Neuronal stem cell (in vitro differentiated cells): ENCODE results near the gene MYO9B.

Source experiments
- DNase-seq: peaks from one replicate; pipeline ENCODE4 v3.0.0-alpha.2; 2013; ENCODE audit warnings: low spot score
- H2AFZ ChIP-seq: one replicate; pipeline ENCODE4 v1.6.1; 2013; ENCODE audit warnings: mild to moderate bottlenecking, low read length, inconsistent platforms
- H2AK5ac ChIP-seq: 2 replicates; pipeline ENCODE4 v1.6.1; 2013; ENCODE audit warnings: low read depth, mild to moderate bottlenecking, inconsistent platforms, low read length, moderate library complexity, mixed read lengths
- H2BK120ac ChIP-seq: 2 replicates; pipeline ENCODE4 v1.6.1; 2013; ENCODE audit warnings: low read depth, mild to moderate bottlenecking, inconsistent platforms, low read length, moderate library complexity, mixed read lengths
- H2BK12ac ChIP-seq: one replicate; pipeline ENCODE4 v1.6.1; 2013; ENCODE audit warnings: low read length, inconsistent platforms
- H2BK15ac ChIP-seq: 2 replicates; pipeline ENCODE4 v1.6.1; 2013; ENCODE audit warnings: mild to moderate bottlenecking, low read length, inconsistent platforms, mixed read lengths
- H2BK5ac ChIP-seq: one replicate; pipeline ENCODE4 v1.6.1; 2013; ENCODE audit warnings: inconsistent platforms, mild to moderate bottlenecking, low read length, moderate library complexity
- H3K14ac ChIP-seq: one replicate; pipeline ENCODE4 v1.6.1; 2013; ENCODE audit warnings: low read length, inconsistent platforms
- H3K18ac ChIP-seq: 2 replicates; pipeline ENCODE4 v1.6.1; 2013; ENCODE audit warnings: low read length, inconsistent platforms
- H3K23ac ChIP-seq: 2 replicates; pipeline ENCODE4 v1.6.1; 2013; ENCODE audit warnings: low read depth, mild to moderate bottlenecking, mixed read lengths, low read length, inconsistent platforms; ENCODE audit not compliant: poor library complexity
- H3K27ac ChIP-seq: replicated peaks from 3 replicates; pipeline ENCODE4 v1.5.1; 2013; ENCODE audit warnings: low read length, inconsistent platforms
- H3K27me3 ChIP-seq, 3 experiments: 2 replicates each; pipeline ENCODE4 v1.6.1; 2013; ENCODE audit warnings: low read length in 3 of 3, mild to moderate bottlenecking in 2 of 3, inconsistent platforms in 1 of 3, low read depth in 1 of 3, mixed read lengths in 1 of 3, moderate library complexity in 1 of 3; ENCODE audit not compliant: control insufficient read depth in 3 of 3, insufficient read depth in 3 of 3
- H3K36me3 ChIP-seq, 2 donors: replicated peaks in 1 of 2; 2 replicates each; pipeline ENCODE4 v1.6.1; 2013; ENCODE audit warnings: low read length in 2 of 2; ENCODE audit not compliant: control insufficient read depth in 2 of 2, insufficient read depth in 2 of 2
- H3K4ac ChIP-seq: 2 replicates; pipeline ENCODE4 v1.6.1; 2013; ENCODE audit warnings: inconsistent platforms, mild to moderate bottlenecking, low read length, moderate library complexity
- H3K4me1 ChIP-seq, 2 donors: 1 replicate in 1 of 2; 2 replicates in 1 of 2; pipeline ENCODE4 v1.6.1; 2013; ENCODE audit warnings: low read length in 2 of 2, low read depth in 1 of 2; ENCODE audit not compliant: control insufficient read depth in 2 of 2, insufficient read depth in 1 of 2
- H3K4me2 ChIP-seq: one replicate; pipeline ENCODE4 v1.6.1; 2013; ENCODE audit warnings: mild to moderate bottlenecking, low read length, inconsistent platforms; ENCODE audit not compliant: insufficient read depth, poor library complexity, severe bottlenecking
- H3K4me3 ChIP-seq, 2 donors: 2 replicates each; pipeline ENCODE4 v1.5.1; 2013; ENCODE audit warnings: low read length in 2 of 2, mild to moderate bottlenecking in 2 of 2, inconsistent platforms in 1 of 2, moderate library complexity in 1 of 2
- H3K79me1 ChIP-seq: one replicate; pipeline ENCODE4 v1.6.1; 2013; ENCODE audit warnings: low read depth, mild to moderate bottlenecking, inconsistent platforms, low read length, moderate library complexity
- H3K9ac ChIP-seq: one replicate; pipeline ENCODE4 v1.6.1; 2013; ENCODE audit warnings: mild to moderate bottlenecking, low read depth, low read length, inconsistent platforms; ENCODE audit not compliant: poor library complexity
- H3K9me3 ChIP-seq, 2 donors: replicated peaks in 1 of 2; 2 replicates each; pipeline versions ENCODE3 to v1.6.1; 2013; ENCODE audit warnings: low read length in 2 of 2, mild to moderate bottlenecking in 2 of 2, inconsistent platforms in 1 of 2, low read depth in 1 of 2, mixed read lengths in 1 of 2, moderate library complexity in 1 of 2; ENCODE audit not compliant: control insufficient read depth in 2 of 2, insufficient read depth in 1 of 2
- H4K8ac ChIP-seq: one replicate; pipeline ENCODE4 v1.6.1; 2013; ENCODE audit warnings: low read depth, mild to moderate bottlenecking, inconsistent platforms, low read length, moderate library complexity
- H4K91ac ChIP-seq: one replicate; pipeline ENCODE4 v1.6.1; 2013; ENCODE audit warnings: low read length, low read depth, mild to moderate bottlenecking, inconsistent platforms; ENCODE audit not compliant: poor library complexity
- WGBS, 2 donors: extraction: QIAGEN DNeasy Blood & Tissue Kit; methylation state at CpG; one replicate each; pipeline ENCODE4 v1.1.7; 2013; ENCODE audit warnings: missing lambda C conversion rate in 2 of 2, mixed read lengths in 1 of 2; ENCODE audit not compliant: insufficient read length in 2 of 2, insufficient replicate concordance in 1 of 2; ENCODE audit errors: extremely low coverage in 2 of 2; 5-methylcytosine and 5-hydroxymethylcytosine counted together

Gene MYO9B

GRCh38 chr19:17061205-17061604 is 14.4 kb upstream of the MYO9B start:
- Histone ChIP-seq H2BK5ac (no peak overlapping the region), H3K4ac (no peak overlapping the region), H3K18ac (no peak overlapping the region), H2BK12ac (no peak overlapping the region), H3K27me3 (no peaks in the 10 kb centered on the region), H2AK5ac (no peak overlapping the region), H3K23ac (no peak overlapping the region), H2BK120ac (no peak overlapping the region), H3K4me3 (no peak overlapping the region), H3K9ac (no peak overlapping the region), H3K4me2 (no peak overlapping the region), H3K9me3 (peaks cover 0 to 36% of the 10 kb centered on the region in 2 donors), H3K27ac (no peak overlapping the region), H4K91ac (no peak overlapping the region), H3K79me1 (peaks cover 10% of the 10 kb centered on the region), H4K8ac (no peak overlapping the region), H3K4me1 (no peaks in the 10 kb centered on the region), H2BK15ac (no peak overlapping the region), H3K14ac (no peak overlapping the region), H3K36me3 (peaks cover 49 to 94% of the 10 kb centered on the region in 2 donors), H2AFZ (no peak overlapping the region)
- no CpG with 5 or more reads among the region's 3 CpGs for WGBS, 2 donors
- DNase-seq, result no peak

GRCh38 chr19:17061691-17062090 is 13.9 kb upstream of the MYO9B start:
- no peak for DNase-seq
- Histone ChIP-seq H4K91ac (no peak overlapping the region), H3K79me1 (peaks cover 10% of the 10 kb centered on the region), H2BK120ac (no peak overlapping the region), H4K8ac (no peak overlapping the region), H3K36me3 (peaks cover 54 to 94% of the 10 kb centered on the region in 2 donors), H2AK5ac (no peak overlapping the region), H2AFZ (no peak overlapping the region), H3K4ac (no peak overlapping the region), H2BK15ac (no peak overlapping the region), H3K9ac (no peak overlapping the region), H3K9me3 (peaks cover 0 to 36% of the 10 kb centered on the region in 2 donors), H2BK5ac (no peak overlapping the region), H3K27me3 (no peaks in the 10 kb centered on the region), H3K27ac (no peak overlapping the region), H2BK12ac (no peak overlapping the region), H3K23ac (no peak overlapping the region), H3K18ac (no peak overlapping the region), H3K4me2 (no peak overlapping the region), H3K4me1 (no peaks in the 10 kb centered on the region), H3K4me3 (peak overlapping the region in 1 of 2 donors; percentile 3), H3K14ac (no peak overlapping the region)
- no CpG with 5 or more reads among the region's 7 CpGs for WGBS, 2 donors

- peaks cover 0 to 25% of the 10 kb centered on the region in 2 donors for H3K9me3 ChIP-seq
- no peak overlapping the region for H3K18ac ChIP-seq
- H4K91ac ChIP-seq, result no peak overlapping the region
- no peak overlapping the region for H3K9ac ChIP-seq
- no peak overlapping the region for H4K8ac ChIP-seq
- no peak overlapping the region for H2BK15ac ChIP-seq
- H3K36me3 ChIP-seq, result peaks cover 47 to 89% of the 10 kb centered on the region in 2 donors
- no peak overlapping the region for H2BK120ac ChIP-seq
- no peak overlapping the region for H2BK12ac ChIP-seq
- H3K4me3 ChIP-seq, result no peak overlapping the region
- H2BK5ac ChIP-seq, result no peak overlapping the region
- DNase-seq, result no peak
- no peak overlapping the region for H3K4me2 ChIP-seq
- peaks cover 0 to 3% of the 10 kb centered on the region in 2 donors for H3K4me1 ChIP-seq
- H3K27me3 ChIP-seq, result no peaks in the 10 kb centered on the region
- H3K27ac ChIP-seq, result no peak overlapping the region
- peaks cover 10% of the 10 kb centered on the region for H3K79me1 ChIP-seq
- no peak overlapping the region for H2AK5ac ChIP-seq
- no CpG with 5 or more reads among the region's 2 CpGs for WGBS, 2 donors
- no peak overlapping the region for H3K4ac ChIP-seq
- H2AFZ ChIP-seq, result no peak overlapping the region
- no peak overlapping the region for H3K23ac ChIP-seq
- no peak overlapping the region for H3K14ac ChIP-seq
Observed at GRCh38 chr19:17063428-17063827, 12.1 kb upstream of the MYO9B start.

GRCh38 chr19:17069193-17069592 is 6.4 kb upstream of the MYO9B start:
- Histone ChIP-seq H3K4me3 (no peak overlapping the region), H3K4ac (no peak overlapping the region), H2BK120ac (no peak overlapping the region), H3K27ac (no peak overlapping the region), H3K23ac (no peak overlapping the region), H3K18ac (no peak overlapping the region), H3K14ac (no peak overlapping the region), H3K9me3 (peaks cover 0 to 1% of the 10 kb centered on the region in 2 donors), H2AK5ac (no peak overlapping the region), H3K9ac (no peak overlapping the region), H2BK5ac (no peak overlapping the region), H2AFZ (no peak overlapping the region), H4K91ac (no peak overlapping the region), H3K4me2 (no peak overlapping the region), H3K36me3 (peaks cover 33 to 88% of the 10 kb centered on the region in 2 donors), H2BK15ac (no peak overlapping the region), H3K79me1 (peaks cover 8% of the 10 kb centered on the region), H4K8ac (no peak overlapping the region), H3K27me3 (no peaks in the 10 kb centered on the region), H3K4me1 (peaks cover 6 to 7% of the 10 kb centered on the region in 2 donors), H2BK12ac (no peak overlapping the region)
- no peak for DNase-seq
- WGBS, 2 donors, result no CpG with 5 or more reads among the region's 9 CpGs
